GM19193 (cell line): ENCODE measurements around the gene ADAM10.

Source experiments
- POLR2A ChIP-seq: IDR thresholded peaks from 4 replicates; pipeline ENCODE4 v1.6.1; 2011; ENCODE audit not compliant: insufficient read depth, insufficient read length; ENCODE audit errors: extremely low read depth

The ADAM10 gene

GRCh38 chr15:58762731-58763130, 13.2 kb upstream of the ADAM10 start:
- no peak for TF ChIP-seq POLR2A

- no peak for TF ChIP-seq POLR2A
Observed at GRCh38 chr15:58762285-58762684, 12.8 kb upstream of the ADAM10 start.

- TF ChIP-seq POLR2A, result no peak
Observed at GRCh38 chr15:58761010-58761388, 11.5 kb upstream of the ADAM10 start.

GRCh38 chr15:58760385-58761009, 11.0 kb upstream of the ADAM10 start:
- TF ChIP-seq POLR2A, result no peak

GRCh38 chr15:58758141-58758540, 8.6 kb upstream of the ADAM10 start:
- no peak for TF ChIP-seq POLR2A

GRCh38 chr15:58755956-58756355, 6.4 kb upstream of the ADAM10 start:
- TF ChIP-seq POLR2A, result no peak

GRCh38 chr15:58755350-58755749, 5.8 kb upstream of the ADAM10 start:
- no peak for TF ChIP-seq POLR2A

GRCh38 chr15:58752716-58753115, 3.2 kb upstream of the ADAM10 start:
- TF ChIP-seq POLR2A, result no peak

- no peak for TF ChIP-seq POLR2A
Observed at GRCh38 chr15:58748852-58749531, 515 bp downstream of the ADAM10 start.

- TF ChIP-seq POLR2A, result no peak
Observed at GRCh38 chr15:58748040-58748851, 1.3 kb downstream of the ADAM10 start.

GRCh38 chr15:58746174-58746573, 3.3 kb downstream of the ADAM10 start:
- no peak for TF ChIP-seq POLR2A

- no peak for TF ChIP-seq POLR2A
Observed at GRCh38 chr15:58742819-58743502, 6.5 kb downstream of the ADAM10 start.

- no peak for TF ChIP-seq POLR2A
Observed at GRCh38 chr15:58742022-58742813, 7.3 kb downstream of the ADAM10 start.

- TF ChIP-seq POLR2A, result no peak
Observed at GRCh38 chr15:58741032-58741431, 8.5 kb downstream of the ADAM10 start.

- no peak for TF ChIP-seq POLR2A
Observed at GRCh38 chr15:58740436-58740835, 9.1 kb downstream of the ADAM10 start.

GRCh38 chr15:58738046-58738707, 11.3 kb downstream of the ADAM10 start:
- no peak for TF ChIP-seq POLR2A
